NCI-H1436 (cell line): ENCODE measurements around the gene MRPL16.

Experiments used
- DNase-seq: peaks from one replicate; lab custom pipeline; 2025; lab: John Stamatoyannopoulos, UW

The MRPL16 gene

DNA sequence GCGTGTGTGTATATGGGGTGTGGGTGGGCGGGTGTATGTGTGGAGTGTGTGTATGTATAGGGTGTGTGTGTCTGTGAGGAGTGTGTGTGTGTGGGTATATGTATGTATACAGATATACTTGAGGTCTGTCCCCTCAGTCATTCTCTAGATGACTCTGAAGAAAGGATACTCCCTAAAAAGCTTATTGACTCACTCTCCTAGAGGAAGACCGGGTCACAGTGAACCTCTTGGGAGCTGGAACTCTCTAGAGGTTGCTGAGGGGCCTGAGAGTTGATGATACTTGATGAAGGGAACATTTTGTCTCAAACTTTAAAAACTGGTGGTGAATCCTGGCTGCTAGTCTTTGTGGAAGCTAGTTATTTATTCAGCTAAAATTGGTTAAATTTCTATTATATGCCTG is 40.3 kb downstream of the MRPL16 start:
- DNase-seq: no peak

DNA sequence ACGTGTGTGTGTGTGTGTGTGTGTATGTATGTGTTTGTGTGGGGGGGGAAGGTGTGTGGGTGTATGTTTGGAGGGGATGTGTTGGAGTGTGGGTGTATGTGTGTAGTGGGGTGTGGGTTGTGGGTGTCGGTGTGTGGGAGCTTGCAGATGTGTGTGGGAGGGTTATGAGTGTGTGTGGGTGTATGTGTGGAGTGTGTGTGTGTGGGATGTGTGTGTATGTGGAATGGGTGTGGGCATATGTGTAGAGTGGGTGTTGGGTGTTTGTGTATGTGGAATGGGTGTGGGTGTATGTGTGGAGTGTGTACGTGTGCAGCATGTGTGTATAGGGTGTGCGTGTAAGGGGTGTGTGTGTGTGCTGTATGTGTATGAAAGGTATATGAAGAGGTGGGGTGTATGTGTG is 40.8 kb downstream of the MRPL16 start:
- no peak for DNase-seq

GRCh38 chr11:59769111-59769510 is 41.5 kb downstream of the MRPL16 start:
- no peak for DNase-seq

DNA sequence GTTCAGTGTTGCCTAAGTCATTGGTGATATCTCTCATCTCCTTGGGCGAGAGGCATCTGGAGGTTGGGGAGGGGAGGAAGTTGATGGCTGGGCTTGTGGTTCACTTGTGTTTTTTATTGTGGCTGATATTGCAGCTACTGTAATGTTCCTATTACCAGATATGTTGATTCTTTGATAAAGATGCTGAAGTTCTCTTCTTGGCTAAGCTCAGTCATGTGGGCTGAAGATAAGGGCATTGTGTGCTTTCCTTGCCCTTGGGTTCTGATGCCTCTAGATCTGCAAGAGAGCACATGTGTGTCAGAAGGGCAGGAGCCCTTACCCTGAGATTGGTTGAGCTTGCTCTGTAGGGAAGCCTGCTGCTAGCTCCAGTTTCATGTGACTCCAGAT is 43.4 kb downstream of the MRPL16 start:
- DNase-seq: no peak

GRCh38 chr11:59766542-59767224 is 43.9 kb downstream of the MRPL16 start:
- DNase-seq: no peak

DNA sequence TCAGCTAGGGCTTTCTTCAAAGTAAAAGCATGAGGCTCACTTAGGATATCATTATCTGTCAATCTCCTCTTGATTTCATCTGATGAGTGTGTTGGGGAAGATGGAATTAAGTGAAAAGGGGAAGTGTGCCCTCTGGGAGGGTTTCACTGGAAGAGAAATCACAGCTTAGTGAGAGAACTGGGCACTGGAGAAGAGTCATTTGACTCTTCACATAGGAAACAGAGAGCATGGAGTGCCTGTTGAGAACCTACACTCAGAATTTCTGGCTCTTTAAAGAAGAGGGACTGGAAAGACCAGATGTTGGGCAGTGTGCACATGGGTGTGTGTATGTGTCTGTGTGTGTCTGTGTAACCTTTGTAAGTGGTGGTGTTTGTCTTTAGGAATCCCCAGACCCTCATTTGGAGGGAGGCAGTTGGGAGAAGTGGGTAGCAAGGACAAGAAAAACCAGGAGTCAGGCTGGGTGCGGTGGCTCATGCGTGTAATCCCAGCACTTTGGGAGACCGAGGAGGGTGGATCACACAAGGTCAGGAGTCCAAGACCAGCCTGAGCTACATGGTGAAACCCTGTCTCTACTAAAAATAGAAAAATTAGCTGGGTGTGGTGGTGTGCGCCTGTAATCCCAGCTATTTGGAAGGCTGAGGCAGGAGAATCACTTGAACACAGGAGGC is 45.4 kb downstream of the MRPL16 start:
- no peak for DNase-seq

DNA sequence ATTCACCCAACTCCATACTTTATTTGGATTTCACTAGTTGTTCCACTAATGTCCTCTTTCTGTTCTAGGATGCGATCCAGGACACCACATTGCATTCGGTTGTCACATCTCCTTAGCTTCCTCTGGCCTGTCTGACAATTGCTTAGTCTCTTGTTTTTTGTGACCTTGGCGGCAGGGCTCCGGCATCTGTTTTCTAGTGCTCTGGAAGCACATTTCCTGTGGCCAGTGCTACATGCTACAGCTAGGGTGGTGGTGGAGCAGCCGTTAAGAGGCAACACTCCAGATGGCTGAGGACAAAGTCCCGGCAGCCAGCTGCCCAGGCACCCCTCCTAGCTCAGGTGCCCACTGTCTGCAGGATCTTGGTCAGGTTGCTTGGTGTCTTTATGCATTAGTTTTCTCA is 48.6 kb downstream of the MRPL16 start:
- no peak for DNase-seq

DNA sequence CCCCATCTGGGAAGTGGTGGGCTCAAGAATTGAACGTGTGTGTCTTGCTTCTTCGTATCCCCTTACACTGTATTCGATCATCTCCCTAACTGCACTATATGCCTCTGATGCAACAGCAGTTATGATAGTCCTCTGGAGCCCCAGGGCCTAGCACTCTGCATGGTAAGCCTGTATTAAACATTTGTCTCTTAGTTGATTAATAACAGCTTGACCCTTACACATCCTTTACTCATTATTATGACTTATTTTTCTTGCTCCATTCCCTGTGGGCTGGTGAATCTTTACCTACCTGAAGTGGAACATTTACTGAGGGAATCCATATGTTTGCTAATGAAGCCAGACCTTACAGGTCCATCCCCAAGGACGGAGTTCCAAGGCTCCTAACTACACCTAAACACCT is 49.8 kb downstream of the MRPL16 start:
- DNase-seq: no peak

- no peak for DNase-seq
Measured at GRCh38 chr11:59759900-59760299, 50.7 kb downstream of the MRPL16 start.

GRCh38 chr11:59758401-59759037 is 52.1 kb downstream of the MRPL16 start:
- no peak for DNase-seq

GRCh38 chr11:59756845-59757244 is 53.7 kb downstream of the MRPL16 start:
- no peak for DNase-seq

DNA sequence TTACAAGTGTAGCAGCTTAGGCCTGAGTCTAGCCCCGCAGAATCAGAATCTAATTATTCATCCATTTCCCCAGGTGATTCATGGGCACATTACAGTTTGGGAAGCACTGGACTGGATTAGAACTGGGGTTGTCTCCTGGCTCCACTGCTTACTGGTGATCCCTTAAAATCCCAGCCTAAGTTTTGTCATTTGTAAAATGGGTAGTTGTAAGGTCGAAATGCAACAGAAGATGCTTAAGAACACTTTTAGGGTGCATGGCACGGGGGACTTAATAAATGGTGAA is 54.1 kb downstream of the MRPL16 start:
- no peak for DNase-seq
